ENCODE data around the gene OR4C45.
"Not testable (repeated sequence)": the region's sequence is repeated elsewhere in the genome, so short reads cannot be mapped to it uniquely, and the experiment has no call there.

- TF ChIP-seq, protein P1, sequence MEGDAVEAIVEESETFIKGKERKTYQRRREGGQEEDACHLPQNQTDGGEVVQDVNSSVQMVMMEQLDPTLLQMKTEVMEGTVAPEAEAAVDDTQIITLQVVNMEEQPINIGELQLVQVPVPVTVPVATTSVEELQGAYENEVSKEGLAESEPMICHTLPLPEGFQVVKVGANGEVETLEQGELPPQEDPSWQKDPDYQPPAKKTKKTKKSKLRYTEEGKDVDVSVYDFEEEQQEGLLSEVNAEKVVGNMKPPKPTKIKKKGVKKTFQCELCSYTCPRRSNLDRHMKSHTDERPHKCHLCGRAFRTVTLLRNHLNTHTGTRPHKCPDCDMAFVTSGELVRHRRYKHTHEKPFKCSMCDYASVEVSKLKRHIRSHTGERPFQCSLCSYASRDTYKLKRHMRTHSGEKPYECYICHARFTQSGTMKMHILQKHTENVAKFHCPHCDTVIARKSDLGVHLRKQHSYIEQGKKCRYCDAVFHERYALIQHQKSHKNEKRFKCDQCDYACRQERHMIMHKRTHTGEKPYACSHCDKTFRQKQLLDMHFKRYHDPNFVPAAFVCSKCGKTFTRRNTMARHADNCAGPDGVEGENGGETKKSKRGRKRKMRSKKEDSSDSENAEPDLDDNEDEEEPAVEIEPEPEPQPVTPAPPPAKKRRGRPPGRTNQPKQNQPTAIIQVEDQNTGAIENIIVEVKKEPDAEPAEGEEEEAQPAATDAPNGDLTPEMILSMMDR (optimal IDR thresholded peaks at IDR 0.05 in 1 of 3, IDR thresholded peaks at IDR 0.05 in 1 of 3, conservative IDR thresholded peaks at IDR 0.05 in 1 of 3; ENCODE audit: extremely low read depth in 1 of 3, insufficient read depth in 2 of 3, low read length in 3 of 3): not testable (repeated sequence)
- not testable (repeated sequence) for TF ChIP-seq EZH2 (IDR thresholded peaks at IDR 0.05; ENCODE audit: low read length)
These were observed 30.4 kb downstream of the OR4C45 start for GRCh38 chr11:50063056-50063455.
